Left forelimb (tissue), 1 donor: ENCODE measurements around the gene CFAP58.

Source experiments
- DNase-seq: peaks from one replicate; pipeline ENCODE4 v3.0.0-alpha.2; 2018; ENCODE audit warnings: low spot score

Gene CFAP58

DNA sequence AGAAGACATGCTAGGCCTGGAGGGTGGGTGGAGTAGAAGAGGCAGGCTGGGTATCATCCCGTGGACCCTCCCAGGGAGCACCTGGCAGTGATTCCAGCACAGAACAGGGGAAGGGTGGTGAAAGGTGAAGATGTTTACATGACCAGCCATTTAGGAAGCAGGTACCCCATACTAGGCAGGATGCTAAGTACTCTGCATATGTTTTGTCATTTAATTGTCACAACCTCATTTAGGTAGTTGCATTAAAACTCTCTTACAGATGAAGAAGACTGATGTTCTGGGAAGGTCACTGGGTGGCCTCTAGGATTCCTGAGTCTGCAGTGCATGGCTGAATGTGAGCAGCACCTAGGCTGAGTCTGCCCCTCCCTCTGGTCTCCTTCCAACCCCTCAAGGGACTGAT lies 30.5 kb upstream of the CFAP58 start:
- DNase-seq: no peak

DNA sequence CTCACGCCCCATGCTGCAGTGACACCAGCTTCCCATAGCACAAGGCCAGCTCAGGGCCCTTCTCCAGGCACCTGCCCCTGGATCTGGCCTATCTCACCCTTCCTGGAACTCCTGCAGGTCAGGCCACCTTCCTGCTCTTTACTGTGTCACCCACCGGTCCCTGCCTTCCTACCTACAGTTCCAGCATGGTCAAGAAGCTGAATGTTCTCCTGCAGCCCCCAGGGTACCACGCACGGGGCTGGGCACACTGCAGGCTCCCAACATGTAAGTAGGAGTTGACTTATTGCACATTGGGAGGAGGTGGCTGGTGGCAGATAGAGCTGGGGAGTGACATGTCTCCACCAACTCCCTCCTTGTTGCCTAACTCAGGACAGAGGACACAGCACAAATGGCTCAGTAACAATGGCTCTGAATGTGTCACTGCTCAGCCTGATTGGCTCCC lies 29.9 kb upstream of the CFAP58 start:
- DNase-seq: no peak

DNA sequence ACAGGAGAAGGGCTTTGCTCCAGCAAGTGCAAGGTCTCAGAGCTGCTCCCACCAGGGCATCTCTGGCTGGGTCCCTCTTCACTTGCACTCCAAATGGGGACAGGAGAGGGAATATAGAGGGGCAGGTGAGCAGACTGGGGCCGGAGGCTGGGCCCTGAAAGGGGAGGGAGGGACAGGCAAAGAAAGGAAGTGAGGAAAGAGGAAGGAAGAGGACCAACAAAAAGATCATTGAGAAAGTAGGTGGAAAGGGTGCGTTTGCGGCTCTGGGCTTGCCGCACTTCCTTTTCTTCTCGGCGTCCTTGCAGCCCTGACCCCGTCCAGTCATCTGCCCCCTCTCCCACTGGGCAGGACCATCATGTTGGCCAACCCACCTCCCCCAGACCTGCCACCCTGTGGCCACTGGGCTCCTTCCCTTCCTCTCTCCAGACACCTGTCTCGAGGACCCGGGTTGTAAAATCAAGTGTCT lies 29.4 kb upstream of the CFAP58 start:
- DNase-seq: no peak

- DNase-seq: no peak
Observed at GRCh38 chr10:104324931-104325330, 28.7 kb upstream of the CFAP58 start.

GRCh38 chr10:104325436-104326435 lies 27.9 kb upstream of the CFAP58 start:
- DNase-seq: no peak

- DNase-seq: no peak
Observed at GRCh38 chr10:104326991-104327610, 26.5 kb upstream of the CFAP58 start.

- no peak for DNase-seq
Observed at GRCh38 chr10:104327745-104328645, 25.6 kb upstream of the CFAP58 start.

DNA sequence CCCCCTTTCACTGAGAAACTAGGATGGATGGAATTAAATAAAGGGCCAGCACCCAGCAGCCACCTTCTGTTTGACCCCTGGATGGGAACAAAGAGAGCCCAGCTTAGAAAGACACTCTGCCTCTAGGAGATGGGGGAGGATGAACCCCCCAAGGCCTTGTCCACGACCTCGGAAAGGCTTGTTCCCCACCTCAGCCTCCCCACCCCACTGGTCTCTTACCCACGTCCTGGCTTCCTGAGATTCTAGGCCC lies 25.1 kb upstream of the CFAP58 start:
- no peak for DNase-seq

- DNase-seq: no peak
Observed at GRCh38 chr10:104328896-104329710, 24.5 kb upstream of the CFAP58 start.

GRCh38 chr10:104329735-104330134 lies 23.9 kb upstream of the CFAP58 start:
- no peak for DNase-seq

DNA sequence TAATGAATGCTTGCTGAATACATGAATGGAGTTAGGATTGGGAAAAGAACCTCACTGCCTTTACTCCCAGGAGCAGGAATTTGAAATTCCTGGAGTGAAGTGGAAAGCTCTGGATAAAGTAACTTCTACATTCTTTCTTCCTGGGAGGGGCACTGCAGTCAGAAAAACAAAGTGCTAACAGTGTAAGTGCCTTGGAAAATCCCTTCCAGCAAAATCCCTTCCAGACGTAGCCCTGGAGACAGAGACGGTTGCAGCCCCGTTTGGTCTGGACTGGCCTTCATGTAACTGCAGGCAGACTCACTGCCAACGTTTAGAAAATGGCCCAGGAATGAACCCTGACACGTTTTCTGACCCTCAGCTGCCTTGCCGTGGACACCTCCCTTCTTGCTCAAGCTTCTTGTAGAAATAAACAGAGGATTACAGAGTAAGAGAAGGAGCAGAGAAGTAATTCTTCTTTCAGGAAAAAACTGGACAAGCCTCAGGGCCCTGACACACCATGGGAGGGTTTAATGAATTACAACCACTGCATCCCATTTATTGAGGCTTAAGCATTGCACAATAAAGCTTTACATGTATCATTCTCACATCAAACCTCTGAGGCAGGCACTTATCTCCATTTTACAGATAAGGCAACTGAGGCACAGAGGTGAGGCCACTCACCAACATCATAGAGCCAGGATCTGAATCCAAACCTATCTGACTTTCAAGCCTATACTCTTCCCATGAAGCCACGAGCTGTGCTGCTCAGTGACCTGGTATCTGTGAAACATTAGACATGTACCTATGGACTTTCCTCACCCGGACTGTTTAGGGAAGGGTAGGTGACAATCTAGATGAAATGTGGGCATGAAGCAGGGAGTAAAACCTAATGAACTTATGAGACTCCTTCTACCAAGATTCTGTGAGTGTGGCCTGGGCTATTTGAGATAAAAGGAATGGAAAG lies 23.2 kb upstream of the CFAP58 start:
- DNase-seq: peak; percentile 15

- peak; percentile 62 for DNase-seq
Observed at GRCh38 chr10:104331208-104331838, 22.3 kb upstream of the CFAP58 start.

DNA sequence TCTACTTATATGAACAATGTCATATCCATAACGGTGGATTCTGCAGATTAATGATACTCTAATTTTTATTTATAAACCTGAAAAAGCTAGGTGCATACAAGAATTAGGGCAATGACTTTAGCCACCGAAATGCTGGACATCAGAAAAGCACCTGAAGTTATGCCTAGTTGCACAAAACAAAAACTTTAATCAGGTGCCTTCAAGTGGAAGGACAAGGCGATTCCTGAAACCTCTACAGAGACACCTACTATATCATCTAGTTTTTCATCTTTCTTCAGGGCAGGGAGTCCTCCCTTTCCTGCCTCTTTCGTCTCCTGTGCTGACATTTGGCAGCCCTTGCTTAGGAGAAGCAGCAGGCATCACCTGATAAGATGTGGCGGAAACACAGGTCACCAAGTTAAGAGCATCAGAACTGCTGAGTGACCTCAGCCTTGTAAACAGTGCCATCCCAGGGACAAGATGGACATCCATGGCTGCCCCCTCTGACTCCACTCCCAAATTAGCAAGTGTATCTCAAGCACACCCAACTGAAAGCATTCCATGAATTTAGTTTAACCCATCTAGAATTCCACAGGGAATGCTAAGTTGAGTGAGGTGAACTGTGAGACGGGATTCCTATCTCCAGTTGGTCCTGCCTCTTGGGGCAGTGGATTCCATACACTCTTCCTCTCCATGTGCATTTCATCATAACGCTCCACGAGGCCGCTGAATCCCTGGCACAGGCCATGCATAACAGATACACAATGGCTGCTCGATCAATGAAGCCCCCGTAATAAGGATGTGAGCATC lies 21.2 kb upstream of the CFAP58 start:
- DNase-seq: no peak

- DNase-seq: no peak
Observed at GRCh38 chr10:104333032-104333727, 20.5 kb upstream of the CFAP58 start.

GRCh38 chr10:104333728-104334373 lies 19.8 kb upstream of the CFAP58 start:
- peak; percentile 36 for DNase-seq

DNA sequence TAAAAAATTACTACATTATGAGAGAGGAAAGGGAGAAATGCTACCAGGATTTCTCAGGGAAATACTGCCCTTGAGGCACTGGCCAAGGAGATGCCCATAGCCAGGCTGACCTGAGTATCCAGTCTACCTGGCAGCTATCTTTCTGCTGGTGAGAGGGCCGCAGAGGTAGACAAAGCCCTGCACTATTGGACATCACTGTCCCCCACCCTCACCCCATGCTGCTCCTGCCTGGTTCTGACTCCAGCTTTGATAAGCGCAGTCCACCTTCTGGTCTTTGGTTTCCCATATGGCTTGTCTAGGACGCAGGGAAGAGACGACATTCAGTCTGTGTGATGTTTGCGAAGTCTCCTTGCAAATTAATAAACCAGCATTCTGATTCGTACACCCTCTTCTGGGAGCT lies 19.1 kb upstream of the CFAP58 start:
- DNase-seq: no peak

- peak; percentile 45 for DNase-seq
Observed at GRCh38 chr10:104334965-104335650, 18.5 kb upstream of the CFAP58 start.
